ENCODE measurements around the gene PAOX.
"Not testable (repeated sequence)": the region's sequence is repeated elsewhere in the genome, so short reads cannot be mapped to it uniquely, and the experiment has no call there.

PAOX gene

GRCh38 chr10:133364645-133365431, 14.2 kb upstream of the PAOX start:
- no peak for DNase-seq (ENCODE audit: low read depth)

GRCh38 chr10:133365461-133366129, 13.5 kb upstream of the PAOX start:
- DNase-seq (ENCODE audit: low read depth): no peak

- no peak for DNase-seq (ENCODE audit: low read depth)
These were observed 13.0 kb upstream of the PAOX start for GRCh38 chr10:133366130-133366478.

GRCh38 chr10:133366751-133367150, 12.3 kb upstream of the PAOX start:
- no peak for DNase-seq (ENCODE audit: low read depth)

DNA sequence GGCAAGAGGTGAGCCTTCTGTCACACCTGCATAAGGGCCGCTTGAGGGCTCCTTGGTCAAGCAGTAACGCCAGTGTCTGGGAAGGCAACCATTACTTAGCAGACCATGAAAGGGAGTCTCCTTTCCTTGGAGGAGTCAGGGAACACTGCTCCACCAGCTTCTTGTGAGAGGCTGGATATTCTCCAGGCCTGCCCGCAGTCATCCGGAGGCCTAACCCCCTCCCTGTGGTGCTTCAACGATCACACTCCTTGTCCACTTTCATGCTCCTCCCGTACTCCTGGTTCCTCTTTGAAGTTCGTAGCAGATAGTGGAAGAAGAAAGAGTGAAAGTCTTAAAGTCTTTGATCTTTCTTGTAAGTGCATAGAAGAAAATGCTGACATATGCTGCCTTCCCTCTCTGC, 11.6 kb upstream of the PAOX start:
- not testable (repeated sequence) for DNase-seq (ENCODE audit: low read depth)

DNA sequence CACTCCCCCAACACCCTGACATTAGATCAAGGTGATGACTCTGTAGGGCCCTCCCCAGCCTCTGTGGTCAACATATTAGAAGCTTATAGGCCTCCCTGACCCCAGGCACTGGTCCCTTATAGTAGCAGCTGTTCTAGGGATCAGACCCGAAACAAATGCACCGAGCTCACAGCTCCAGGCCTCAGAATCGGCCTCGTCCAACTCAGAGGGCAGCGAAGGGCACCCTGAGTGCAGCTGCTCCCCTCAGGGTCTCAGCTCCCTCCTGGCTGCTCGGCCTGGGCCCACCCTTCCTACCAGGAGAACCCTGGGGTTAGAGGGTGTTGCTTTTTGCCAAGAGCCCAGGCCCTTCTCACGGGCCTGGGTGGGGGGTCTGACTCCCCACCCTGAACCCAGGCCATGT, 10.9 kb upstream of the PAOX start:
- DNase-seq (ENCODE audit: low read depth): no peak

DNA sequence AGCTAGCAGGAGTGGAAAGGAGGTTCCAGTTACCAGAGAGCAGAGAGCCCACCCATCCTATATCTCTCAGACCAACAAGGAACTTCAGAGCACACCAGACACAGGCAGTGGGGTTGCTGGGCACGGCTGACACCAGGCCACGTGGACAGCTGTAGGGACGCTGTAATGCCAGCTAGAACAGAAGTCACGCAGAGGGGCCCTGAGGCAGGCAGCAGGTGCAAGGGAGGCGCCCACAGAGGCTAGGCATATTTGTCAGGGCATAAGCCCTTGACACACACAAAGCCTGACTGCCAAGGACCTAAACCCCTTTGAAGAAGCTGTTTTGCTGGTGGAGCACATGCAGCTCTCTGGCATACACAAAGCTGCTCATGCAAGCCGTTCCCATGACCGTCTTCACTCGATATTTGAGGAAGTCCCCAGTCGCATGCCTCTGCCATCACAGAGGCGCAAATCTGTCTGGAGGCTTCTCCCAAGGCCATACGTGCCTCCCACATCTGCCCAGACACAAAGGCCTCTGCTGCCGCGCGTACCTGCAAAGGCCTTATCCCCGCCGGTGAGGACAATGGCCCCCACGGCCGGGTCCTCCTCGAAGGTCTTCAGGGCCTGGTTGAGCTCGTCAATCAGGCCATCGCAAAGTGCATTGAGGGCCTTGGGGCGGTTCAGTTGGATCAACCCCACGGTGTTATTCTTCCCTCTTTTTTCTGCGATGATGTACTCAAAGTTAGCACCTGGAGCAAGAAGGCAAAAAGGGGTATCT, 8.9 kb upstream of the PAOX start:
- no peak for DNase-seq (ENCODE audit: low read depth)

DNA sequence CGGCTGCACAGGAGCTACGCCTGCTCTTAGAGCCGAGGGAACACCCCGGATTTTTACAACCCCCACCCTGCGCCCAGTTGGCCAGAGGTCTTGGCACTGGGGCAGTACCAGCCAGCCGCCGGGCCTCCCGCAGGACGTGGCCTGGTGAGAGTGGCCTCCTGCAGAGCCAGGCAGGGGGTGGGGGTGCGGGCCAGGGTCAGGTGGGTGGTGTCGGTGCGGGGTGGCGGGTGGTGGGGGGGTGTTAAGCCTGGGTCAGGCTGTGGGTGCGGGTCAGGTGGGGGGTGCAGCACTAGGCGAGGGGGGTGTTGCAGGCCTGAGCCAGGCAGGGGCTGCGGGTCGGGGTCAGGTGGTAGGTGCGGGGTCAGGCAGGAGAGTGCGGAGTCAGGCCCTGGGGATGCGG, 6.6 kb upstream of the PAOX start:
- no peak for DNase-seq (ENCODE audit: low read depth)

- DNase-seq (ENCODE audit: low read depth): peak; percentile 83
These were observed 5.6 kb upstream of the PAOX start, which contains the start of gene ECHS1 for GRCh38 chr10:133373174-133374090. Gene ECHS1, minus strand, starts transcription at chr10:133373354. Its CDS starts 21 bp downstream, at chr10:133373333.

- DNase-seq (ENCODE audit: low read depth): no peak
These were observed 3.5 kb upstream of the PAOX start for GRCh38 chr10:133375357-133376115.

GRCh38 chr10:133376183-133376582, 2.9 kb upstream of the PAOX start:
- DNase-seq (ENCODE audit: low read depth): not testable (repeated sequence)

- DNase-seq (ENCODE audit: low read depth): no peak
These were observed 1.8 kb upstream of the PAOX start for GRCh38 chr10:133377025-133377817.

GRCh38 chr10:133377818-133378250, 1.2 kb upstream of the PAOX start:
- DNase-seq (ENCODE audit: low read depth): no peak

DNA sequence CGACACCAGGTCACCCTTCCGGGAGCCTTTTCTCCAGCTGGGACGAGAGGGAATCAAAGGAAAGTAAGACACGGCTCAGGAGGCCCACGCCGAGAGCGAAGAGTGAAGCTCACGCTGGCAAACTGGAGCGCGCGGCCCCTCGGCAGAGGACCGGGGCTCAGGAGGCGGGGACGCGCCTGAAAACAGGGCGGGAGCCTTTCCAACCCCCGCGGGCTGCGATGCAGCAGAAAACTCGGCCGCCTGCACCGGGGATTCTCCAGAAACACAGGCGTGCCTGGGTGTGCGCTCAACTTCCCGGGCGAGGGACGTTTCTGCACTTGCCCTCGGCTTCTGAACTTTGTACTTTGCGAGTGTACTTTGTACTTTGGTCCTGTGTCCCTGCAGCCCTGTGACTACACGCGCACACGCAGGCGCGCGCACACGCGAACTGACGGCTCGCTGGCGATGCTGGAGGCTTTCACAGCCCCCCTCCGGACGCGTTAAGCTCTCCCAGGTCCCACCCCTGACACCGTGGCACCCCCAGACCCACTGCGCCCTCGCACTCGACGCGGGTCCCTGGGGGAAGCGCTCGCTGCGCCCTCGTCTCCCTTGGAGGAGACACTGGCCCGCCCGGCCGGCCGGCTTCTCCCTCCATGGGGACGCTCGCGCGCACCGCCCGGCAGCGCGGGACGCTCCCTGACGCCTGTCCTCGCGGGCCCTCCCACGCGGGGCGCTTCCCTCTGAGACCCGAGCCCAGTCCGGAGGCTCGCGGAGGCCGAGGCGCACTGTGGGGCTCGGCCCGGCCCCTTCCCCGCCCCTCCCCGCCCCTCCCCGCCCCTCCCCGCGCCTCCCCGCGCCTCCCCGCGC, 588 bp upstream of the PAOX start:
- DNase-seq (ENCODE audit: low read depth): no peak

DNA sequence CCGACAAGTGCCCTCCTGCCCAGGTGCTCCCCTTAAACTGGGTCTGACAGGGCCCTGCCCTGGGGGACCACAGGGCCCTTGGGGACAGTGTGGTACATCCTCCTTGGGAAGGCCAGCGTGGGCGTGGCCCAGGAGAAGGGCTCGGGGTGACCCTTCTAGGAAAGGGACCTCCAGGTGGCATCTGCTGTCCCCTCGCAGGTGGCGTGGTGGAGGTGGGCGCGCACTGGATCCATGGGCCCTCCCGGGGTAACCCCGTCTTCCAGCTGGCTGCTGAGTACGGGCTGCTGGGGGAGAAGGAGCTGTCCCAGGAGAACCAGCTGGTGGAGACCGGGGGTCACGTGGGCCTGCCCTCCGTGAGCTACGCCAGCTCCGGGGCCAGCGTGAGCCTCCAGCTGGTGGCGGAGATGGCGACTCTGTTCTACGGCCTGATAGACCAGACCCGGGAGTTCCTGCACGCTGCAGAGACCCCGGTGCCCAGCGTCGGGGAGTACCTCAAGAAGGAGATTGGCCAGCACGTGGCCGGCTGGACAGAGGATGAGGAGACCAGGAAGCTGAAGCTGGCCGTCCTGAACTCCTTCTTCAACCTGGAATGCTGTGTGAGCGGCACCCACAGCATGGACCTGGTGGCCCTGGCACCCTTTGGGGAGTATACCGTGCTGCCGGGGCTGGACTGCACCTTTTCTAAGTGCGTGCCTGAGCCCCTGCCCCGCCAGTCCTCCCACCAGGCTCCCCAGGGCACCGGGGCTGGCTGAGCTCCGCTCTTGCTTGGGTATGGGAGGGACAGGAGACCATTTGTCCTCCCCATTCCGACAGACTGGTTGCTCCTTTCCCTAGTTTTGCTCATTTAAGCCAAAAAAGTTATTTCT, 972 bp downstream of the PAOX start:
- no peak for DNase-seq (ENCODE audit: low read depth)

DNA sequence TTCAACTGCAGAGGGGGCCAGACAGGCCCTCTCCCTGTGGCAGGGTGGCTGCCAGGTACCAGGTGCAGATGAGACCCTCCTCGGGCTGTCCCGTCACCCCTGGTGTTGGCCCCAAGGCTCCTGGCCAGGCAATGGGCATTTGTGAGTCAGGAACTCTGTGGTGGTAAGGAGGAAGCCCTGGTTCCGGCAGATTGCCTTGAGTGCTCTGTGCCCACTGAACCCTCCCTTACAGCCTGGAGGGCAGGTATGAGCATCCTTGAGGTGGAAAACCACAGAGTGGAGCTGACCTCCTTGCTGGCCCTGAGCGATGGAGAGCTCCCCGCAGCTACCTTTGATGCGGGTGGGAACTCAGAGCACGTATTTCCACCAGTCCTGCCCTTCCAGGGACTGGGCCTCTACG, 2.0 kb downstream of the PAOX start:
- DNase-seq (ENCODE audit: low read depth): no peak

GRCh38 chr10:133383551-133383950, 4.5 kb downstream of the PAOX start:
- DNase-seq (ENCODE audit: low read depth): no peak

- no peak for DNase-seq (ENCODE audit: low read depth)
These were observed 5.0 kb downstream of the PAOX start for GRCh38 chr10:133384071-133384470.

Data from stimulated activated CD8-positive, alpha-beta memory T cell treated with anti-CD3 and anti-CD28 coated beads, Interleukin-12 subunit alpha, Interleukin-12 subunit beta, amount 100 ng/mL, for 1 hour (primary cell).